ENCODE results near the gene DYNC2H1.

- TF ChIP-seq CEBPB (IDR thresholded peaks at IDR 0.05) (no peak), TEAD4 (IDR thresholded peaks at IDR 0.05) (no peak), REST (IDR thresholded peaks at IDR 0.05; ENCODE audit: low read depth) (no peak), EP300 (IDR thresholded peaks at IDR 0.05; ENCODE audit: borderline replicate concordance) (no peak), NFIC (IDR thresholded peaks at IDR 0.05) (no peak)
These were observed 240.4 kb downstream of the DYNC2H1 start for GRCh38 chr11:103349595-103349994.

Data from Ishikawa (cell line).